Keratinocyte (primary cell): Measurements from ENCODE around the gene HIGD1B. TPM values are rescaled to one million over a fixed set of nuclear protein-coding genes. Genes with fewer than 3 reads are reported as not detected.

Experiments
- DNase-seq: peaks from one replicate; pipeline ENCODE4 v3.0.0-alpha.2; 2011; ENCODE audit warnings: low read depth, missing footprints, low spot score
- FAIRE-seq: peaks from 2 replicates; lab custom pipeline; 2011; peaks lifted over from hg19 to GRCh38; lab: Jason Lieb, UNC
- H2AFZ ChIP-seq: 2 replicates; pipeline ENCODE4 v1.6.0; 2012; ENCODE audit warnings: low read length, control low read depth, inconsistent platforms; ENCODE audit not compliant: control insufficient read depth
- H3K27ac ChIP-seq: 2 replicates; pipeline ENCODE4 v1.5.1; 2011; ENCODE audit warnings: low read length; ENCODE audit not compliant: control insufficient read depth, insufficient read depth
- H3K27me3 ChIP-seq: 3 replicates; pipeline ENCODE4 v1.6.0; 2011; ENCODE audit warnings: low read length; ENCODE audit not compliant: control insufficient read depth, insufficient read depth; ENCODE audit errors: extremely low read depth
- H3K36me3 ChIP-seq, 2 experiments: 2 replicates in 1 of 2; 3 replicates in 1 of 2; pipeline ENCODE4 v1.5.1; 2011; ENCODE audit warnings: low read length in 2 of 2, mild to moderate bottlenecking in 1 of 2; ENCODE audit not compliant: control insufficient read depth in 2 of 2, insufficient read depth in 2 of 2; ENCODE audit errors: extremely low read depth in 1 of 2
- H3K4me1 ChIP-seq: 3 replicates; pipeline ENCODE4 v1.5.1; 2011; ENCODE audit warnings: low read length; ENCODE audit not compliant: control insufficient read depth, insufficient read depth; ENCODE audit errors: extremely low read depth
- H3K4me2 ChIP-seq: 3 replicates; pipeline ENCODE4 v1.6.0; 2011; ENCODE audit warnings: low read depth, low read length; ENCODE audit not compliant: control insufficient read depth, insufficient read depth; ENCODE audit errors: extremely low read depth
- H3K4me3 ChIP-seq, 3 experiments: fragments of 200-600 bp in 1 of 3; sonication (generic) in 1 of 3; 2 replicates in 2 of 3; 3 replicates in 1 of 3; pipeline ENCODE4 v1.5.1; 2011 to 2016; ENCODE audit warnings: low read length in 3 of 3, mild to moderate bottlenecking in 3 of 3, control low read depth in 2 of 3, inconsistent platforms in 1 of 3, low read depth in 1 of 3, mixed read lengths in 1 of 3, mixed run types in 1 of 3, moderate library complexity in 1 of 3; ENCODE audit not compliant: control insufficient read depth in 2 of 3, insufficient read depth in 2 of 3; ENCODE audit errors: extremely low read depth in 1 of 3
- H3K79me2 ChIP-seq: 2 replicates; pipeline ENCODE4 v1.6.0; 2012; ENCODE audit warnings: low read length; ENCODE audit not compliant: control insufficient read depth, insufficient read depth
- H3K9ac ChIP-seq: 3 replicates; pipeline ENCODE4 v1.6.0; 2011; ENCODE audit warnings: low read length; ENCODE audit not compliant: control insufficient read depth, insufficient read depth; ENCODE audit errors: extremely low read depth
- H3K9me1 ChIP-seq: 3 replicates; pipeline ENCODE4 v1.6.0; 2011; ENCODE audit warnings: low read length; ENCODE audit not compliant: control insufficient read depth, insufficient read depth; ENCODE audit errors: extremely low read depth
- H3K9me3 ChIP-seq: 2 replicates; pipeline ENCODE4 v1.5.1; 2012; ENCODE audit warnings: low read depth, low read length; ENCODE audit not compliant: control insufficient read depth
- H4K20me1 ChIP-seq: 3 replicates; pipeline ENCODE4 v1.6.0; 2011; ENCODE audit warnings: low read length; ENCODE audit not compliant: control insufficient read depth, insufficient read depth; ENCODE audit errors: extremely low read depth
- CTCF ChIP-seq, 3 experiments: IDR thresholded peaks in 1 of 3; conservative IDR thresholded peaks in 1 of 3; optimal IDR thresholded peaks in 1 of 3; 2 replicates in 2 of 3; 3 replicates in 1 of 3; pipeline versions ENCODE3 to v1.5.1; 2011; ENCODE audit warnings: low read length in 3 of 3, mild to moderate bottlenecking in 3 of 3, moderate library complexity in 2 of 3, control low read depth in 1 of 3, inconsistent platforms in 1 of 3; ENCODE audit not compliant: insufficient read depth in 2 of 3; ENCODE audit errors: extremely low read depth in 1 of 3
- EZH2 ChIP-seq: IDR thresholded peaks from one replicate; pipeline ENCODE4 v1.6.1; 2012; ENCODE audit warnings: inconsistent platforms, mild to moderate bottlenecking, low read length, moderate library complexity
- dilution Hi-C: fragments of 300-500 bp; cut with MboI; formaldehyde crosslinking; loops from one replicate; pipeline ENCODE4 v1.7.0; 2020; ENCODE audit warnings: low sequenced_read_pairs; ENCODE audit not compliant: extremely low pct_ligation_motif_present
- polyA plus RNA-seq, 5 experiments: library from polyadenylated mRNA; depleted of rRNA in 3 of 5; stranded (reverse) in 3 of 5; stranded (forward) in 1 of 5; unstranded in 1 of 5; fragments of >200 nt; gene quantifications; 1 replicate in 1 of 5; 2 replicates in 3 of 5; 3 replicates in 1 of 5; pipeline versions ENCODE4 v1.2.1 to v1.2.3, GENCODE V29; 2011 to 2012; ENCODE audit warnings: missing spikeins in 2 of 5, low read depth in 1 of 5, low replicate concordance in 1 of 5

Gene HIGD1B
- polyA plus RNA-seq, 1 donor (not counting 4 experiments of a cell fraction or from before 2014, with no cell fraction given) = not detected

GRCh38 chr17:44846206-44846605, 1.5 kb upstream of the HIGD1B start:
- FAIRE-seq = no peak
- Histone ChIP-seq H3K79me2 (no peaks in the 10 kb centered on the region), H3K4me1 (no peaks in the 10 kb centered on the region)

GRCh38 chr17:44848257-44848795, 643 bp downstream of the HIGD1B start:
- H3K27ac ChIP-seq = no peak overlapping the region
- no peak overlapping the region for H3K4me2 ChIP-seq
- DNase-seq (no peak), FAIRE-seq (no peak)
- TF ChIP-seq CTCF (optimal IDR thresholded peaks at IDR 0.05 in 1 of 3, IDR thresholded peaks at IDR 0.05 in 1 of 3, conservative IDR thresholded peaks at IDR 0.05 in 1 of 3; ENCODE audit: extremely low read depth in 1 of 3, insufficient read depth in 2 of 3, low read length in 3 of 3) (no peak), EZH2 (no peak)
- H2AFZ ChIP-seq = no peak overlapping the region
- peaks cover 18 to 19% of the 10 kb centered on the region in 2 experiments for H3K36me3 ChIP-seq
- dilution Hi-C loops = no loop called here
- H3K4me1 ChIP-seq = no peaks in the 10 kb centered on the region
- no peak overlapping the region for H3K4me3 ChIP-seq
- H3K9me1 ChIP-seq = no peaks in the 10 kb centered on the region
- no peaks in the 10 kb centered on the region for H3K9me3 ChIP-seq
- H4K20me1 ChIP-seq = no peaks in the 10 kb centered on the region
- no peaks in the 10 kb centered on the region for H3K27me3 ChIP-seq
- H3K9ac ChIP-seq = no peak overlapping the region
- no peaks in the 10 kb centered on the region for H3K79me2 ChIP-seq

More at GRCh38 chr17:44846206-44846605, 1.5 kb upstream of the HIGD1B start:
- no peaks in the 10 kb centered on the region for H3K9me1 ChIP-seq
- H3K9ac ChIP-seq = no peak overlapping the region
- no peak overlapping the region for H3K4me2 ChIP-seq
- no peak for DNase-seq
- no peak overlapping the region for H3K27ac ChIP-seq
- no peak overlapping the region for H3K4me3 ChIP-seq
- dilution Hi-C loops = no loop called here
- no peak for TF ChIP-seq EZH2
- no peak for TF ChIP-seq CTCF (optimal IDR thresholded peaks at IDR 0.05 in 1 of 3, IDR thresholded peaks at IDR 0.05 in 1 of 3, conservative IDR thresholded peaks at IDR 0.05 in 1 of 3; ENCODE audit: extremely low read depth in 1 of 3, insufficient read depth in 2 of 3, low read length in 3 of 3)
- H3K27me3 ChIP-seq = no peaks in the 10 kb centered on the region
- H3K36me3 ChIP-seq = peaks cover 7% of the 10 kb centered on the region in 2 experiments
- H4K20me1 ChIP-seq = no peaks in the 10 kb centered on the region
- H2AFZ ChIP-seq = no peak overlapping the region
- no peaks in the 10 kb centered on the region for H3K9me3 ChIP-seq
